Esophagus squamous epithelium (tissue), 5 donors: Measurements from ENCODE around the gene STN1. TPM values are rescaled to one million over a fixed set of nuclear protein-coding genes. Genes with fewer than 3 reads are reported as not detected.

Experiments used
- DNase-seq: peaks from one replicate; lab custom pipeline; 2025; lab: John Stamatoyannopoulos, UW
- H3K27ac ChIP-seq, 4 donors: fragments of 200-600 bp; sonication (generic); one replicate each; pipeline ENCODE4 v1.5.1; 2016 to 2019; ENCODE audit warnings: mild to moderate bottlenecking in 1 of 4
- H3K27me3 ChIP-seq, 4 donors: fragments of 200-600 bp; sonication (generic); 1 replicate in 3 of 4; 2 replicates in 1 of 4; pipeline versions ENCODE4 v1.5.1 to v1.6.0; 2017 to 2021; ENCODE audit warnings: antibody characterized with exemption in 1 of 4
- H3K36me3 ChIP-seq, 3 donors: fragments of 200-600 bp; sonication (generic); one replicate each; pipeline ENCODE4 v1.5.1; 2016 to 2019
- H3K4me1 ChIP-seq, 3 donors: fragments of 200-600 bp; sonication (generic); one replicate each; pipeline ENCODE4 v1.5.1; 2017 to 2019
- H3K4me3 ChIP-seq, 4 donors: fragments of 200-600 bp; sonication (generic); 1 replicate in 3 of 4; 2 replicates in 1 of 4; pipeline ENCODE4 v1.5.1; 2016 to 2019; ENCODE audit warnings: mild to moderate bottlenecking in 2 of 4, moderate library complexity in 1 of 4
- H3K9me3 ChIP-seq, 3 donors: fragments of 200-600 bp; sonication (generic); one replicate each; pipeline ENCODE4 v1.5.1; 2016 to 2019
- CTCF ChIP-seq, 6 experiments: fragments of 450-650 bp in 4 of 6; fragments of 200-600 bp in 2 of 6; sonication (generic) in 2 of 6; IDR thresholded peaks; one replicate each; pipeline ENCODE4 v1.5.1; 2016 to 2019; ENCODE audit warnings: antibody characterized with exemption in 6 of 6, mild to moderate bottlenecking in 4 of 6, moderate library complexity in 4 of 6
- POLR2A ChIP-seq, 4 donors: fragments of 450-650 bp; IDR thresholded peaks; one replicate each; pipeline ENCODE4 v1.6.1; 2017; ENCODE audit warnings: antibody characterized with exemption in 4 of 4, mild to moderate bottlenecking in 4 of 4, moderate library complexity in 3 of 4
- WGBS, 2 donors: methylation state at CpG; one replicate each; pipeline ENCODE4 v1.1.5; 2018; 5-methylcytosine and 5-hydroxymethylcytosine counted together
- intact Hi-C: fragments of 100-400 bp; cut with DNase I; formaldehyde crosslinking; loops from one replicate; pipeline ENCODE4 v1.15.0; 2022
- total RNA-seq, 4 donors: library from RNA; depleted of rRNA; stranded (reverse); fragments of >200 nt; gene quantifications; one replicate each; pipeline ENCODE4 v1.1.0, GENCODE V29; 2016
- donor health status: DM: yes; HTN: yes; CAD: no.

Gene STN1
- total RNA-seq, 4 donors from 2014 or later = 20.4 to 52.8 (median 32.5) TPM

- intact Hi-C loops = no loop called here
- Histone ChIP-seq H3K36me3 (peaks cover 4 to 55% (median 10%) of the 10 kb centered on the region in 3 donors), H3K4me1 (peaks cover 18 to 87% (median 42%) of the 10 kb centered on the region in 3 donors), H3K27ac (peak overlapping the region; percentile 80 to 90 (median 86)), H3K9me3 (no peaks in the 10 kb centered on the region), H3K4me3 (no peak overlapping the region), H3K27me3 (no peaks in the 10 kb centered on the region)
- no peak for TF ChIP-seq CTCF (IDR thresholded peaks at IDR 0.05)
- 27 to 33% methylated on average over 2 of the region's 2 CpGs for WGBS, 2 donors
- no peak for DNase-seq
Measured at GRCh38 chr10:103893817-103894216, 24.2 kb downstream of the STN1 start.

- DNase-seq = no peak
Measured at GRCh38 chr10:103892181-103892580, 25.8 kb downstream of the STN1 start.

GRCh38 chr10:103890688-103891087 lies 27.3 kb downstream of the STN1 start:
- peak overlapping the region; percentile 75 to 90 (median 86) for H3K27ac ChIP-seq
- peaks cover 0 to 48% (median 3%) of the 10 kb centered on the region in 3 donors for H3K36me3 ChIP-seq
- TF ChIP-seq POLR2A (IDR thresholded peaks at IDR 0.05) = no peak
- TF ChIP-seq CTCF (IDR thresholded peaks at IDR 0.05) = no peak
- H3K27me3 ChIP-seq = no peaks in the 10 kb centered on the region
- WGBS, 2 donors = 61 to 72% methylated on average over 2 of the region's 2 CpGs
- intact Hi-C loops = no loop called here
- no peaks in the 10 kb centered on the region for H3K9me3 ChIP-seq
- peaks cover 26 to 84% (median 48%) of the 10 kb centered on the region in 3 donors for H3K4me1 ChIP-seq
- peak overlapping the region in 2 of 4 donors; percentile 13 to 25 for H3K4me3 ChIP-seq
- DNase-seq = no peak

More at GRCh38 chr10:103892181-103892580, 25.8 kb downstream of the STN1 start:
- WGBS, 2 donors = 57 to 58% methylated on average over 3 of the region's 3 CpGs
- Histone ChIP-seq H3K27me3 (no peaks in the 10 kb centered on the region), H3K36me3 (peaks cover 0 to 46% (median 3%) of the 10 kb centered on the region in 3 donors), H3K9me3 (no peaks in the 10 kb centered on the region), H3K27ac (peak overlapping the region in 3 of 4 donors; percentile 82 to 90 (median 90)), H3K4me1 (peaks cover 29 to 96% (median 53%) of the 10 kb centered on the region in 3 donors), H3K4me3 (peak overlapping the region in 2 of 4 donors; percentile 4 to 25)
- no peak for TF ChIP-seq CTCF (IDR thresholded peaks at IDR 0.05)
- no peak for TF ChIP-seq POLR2A (IDR thresholded peaks at IDR 0.05)
- intact Hi-C loops = no loop called here

GRCh38 chr10:103890194-103890658 lies 27.8 kb downstream of the STN1 start:
- Histone ChIP-seq H3K9me3 (no peaks in the 10 kb centered on the region), H3K36me3 (peaks cover 0 to 53% (median 3%) of the 10 kb centered on the region in 3 donors), H3K4me3 (no peak overlapping the region), H3K27me3 (no peaks in the 10 kb centered on the region), H3K27ac (peak overlapping the region; percentile 75 to 90 (median 86)), H3K4me1 (peaks cover 21 to 84% (median 43%) of the 10 kb centered on the region in 3 donors)
- 30 to 32% methylated on average over 4 of the region's 4 CpGs for WGBS, 2 donors
- DNase-seq = no peak
- TF ChIP-seq CTCF (IDR thresholded peaks at IDR 0.05) (no peak), POLR2A (IDR thresholded peaks at IDR 0.05) (no peak)
- intact Hi-C loops = no loop called here

GRCh38 chr10:103889121-103889720 lies 28.8 kb downstream of the STN1 start:
- no peak overlapping the region for H3K4me3 ChIP-seq
- DNase-seq = no peak
- TF ChIP-seq POLR2A (IDR thresholded peaks at IDR 0.05) (no peak), CTCF (IDR thresholded peaks at IDR 0.05) (no peak)
- intact Hi-C loops = loop anchor here (5.0 kb wide), 1 partner anchor 233 kb away; the partner anchor contains the start of gene SFR1
- WGBS, 2 donors = 45 to 52% methylated on average over 2 of the region's 2 CpGs
- H3K4me1 ChIP-seq = peaks cover 18 to 84% (median 33%) of the 10 kb centered on the region in 3 donors
- H3K27ac ChIP-seq = peak overlapping the region; percentile 82 to 90 (median 86)
- H3K27me3 ChIP-seq = no peaks in the 10 kb centered on the region
- peaks cover 0 to 63% (median 3%) of the 10 kb centered on the region in 3 donors for H3K36me3 ChIP-seq
- no peaks in the 10 kb centered on the region for H3K9me3 ChIP-seq
